T-helper 1 cell treated with Interleukin-12 subunit alpha and Interleukin-12 subunit beta and Interleukin-4 antibody, amounts not matched to agents 30 ng/mL and 1 ng/mL, for 36 hours (primary cell): Measurements from ENCODE around the gene OR51B2. TPM values are rescaled to one million over a fixed set of nuclear protein-coding genes. Genes with fewer than 3 reads are reported as not detected.
"Not testable (repeated sequence)": the region's sequence is repeated elsewhere in the genome, so short reads cannot be mapped to it uniquely, and the experiment has no call there.

ENCODE experiments used
- intact Hi-C: fragments of 100-400 bp; cut with micrococcal nuclease; formaldehyde crosslinking; loops from one replicate; pipeline ENCODE4 v1.15.1; 2024
- total RNA-seq: library from RNA; stranded (reverse); gene quantifications from 2 replicates; pipeline ENCODE4 v1.2.3, GENCODE V29; 2022

OR51B2 gene
- total RNA-seq, 1 donor from 2014 or later, result not detected

GRCh38 chr11:5313326-5314023, 10.6 kb downstream of the OR51B2 start:
- intact Hi-C loops, result not testable (repeated sequence)

- intact Hi-C loops, result no loop called here
These were observed 13.7 kb downstream of the OR51B2 start for GRCh38 chr11:5310423-5310822.

GRCh38 chr11:5307256-5308019, 16.7 kb downstream of the OR51B2 start:
- intact Hi-C loops, result no loop called here

GRCh38 chr11:5304046-5304445, 20.1 kb downstream of the OR51B2 start:
- intact Hi-C loops, result no loop called here

GRCh38 chr11:5303626-5304025, 20.5 kb downstream of the OR51B2 start:
- intact Hi-C loops, result no loop called here

GRCh38 chr11:5301846-5302245, 22.3 kb downstream of the OR51B2 start, which contains the start of gene OR51B4:
Gene OR51B4 (minus strand): TSS chr11:5301946. CDS start chr11:5301946, 0 bp downstream.
- intact Hi-C loops, result no loop called here

- intact Hi-C loops, result no loop called here
These were observed 23.8 kb downstream of the OR51B2 start for GRCh38 chr11:5300251-5300650.

- intact Hi-C loops, result no loop called here
These were observed 25.6 kb downstream of the OR51B2 start for GRCh38 chr11:5298451-5298850.

- intact Hi-C loops, result no loop called here
These were observed 26.3 kb downstream of the OR51B2 start for GRCh38 chr11:5297721-5298323.

- intact Hi-C loops, result loop anchor here (5.0 kb wide), 1 partner anchor 87 kb away; no protein-coding TSS in a partner anchor
These were observed 29.6 kb downstream of the OR51B2 start for GRCh38 chr11:5294342-5294995.

- intact Hi-C loops, result loop anchor here (5.0 kb wide), 1 partner anchor 86 kb away; no protein-coding TSS in a partner anchor
These were observed 31.1 kb downstream of the OR51B2 start for GRCh38 chr11:5293028-5293427.

GRCh38 chr11:5291207-5291838, 32.8 kb downstream of the OR51B2 start:
- intact Hi-C loops, result loop anchor here (1.0 to 5.0 kb wide), 2 partner anchors 84 to 167 kb away; no protein-coding TSS in a partner anchor

- intact Hi-C loops, result loop anchor here (5.0 kb wide), 1 partner anchor 83 kb away; no protein-coding TSS in a partner anchor
These were observed 34.0 kb downstream of the OR51B2 start for GRCh38 chr11:5290106-5290505.

- intact Hi-C loops, result loop anchor here (5.0 kb wide), 1 partner anchor 82 kb away; no protein-coding TSS in a partner anchor
These were observed 34.4 kb downstream of the OR51B2 start for GRCh38 chr11:5289696-5290095.

- intact Hi-C loops, result no loop called here
These were observed 35.1 kb downstream of the OR51B2 start for GRCh38 chr11:5288906-5289550.

- intact Hi-C loops, result no loop called here
These were observed 35.8 kb downstream of the OR51B2 start for GRCh38 chr11:5288108-5288905.

GRCh38 chr11:5286901-5287300, 37.2 kb downstream of the OR51B2 start:
- intact Hi-C loops, result no loop called here

GRCh38 chr11:5286351-5286750, 37.7 kb downstream of the OR51B2 start:
- intact Hi-C loops, result no loop called here

GRCh38 chr11:5285703-5286340, 38.3 kb downstream of the OR51B2 start:
- intact Hi-C loops, result no loop called here
